HEK293 (cell line): Measurements from ENCODE around the gene ARMC3.

ENCODE experiments used
- CTCF ChIA-PET: fragments of 350-600 bp; formaldehyde crosslinking; extraction: SDS; loops from one replicate; lab custom pipeline; 2021; ENCODE audit warnings: antibody characterized with exemption; lab: Yijun Ruan, JAX
- POLR2A ChIA-PET: fragments of 300-600 bp; formaldehyde crosslinking; extraction: SDS; loops from one replicate; lab custom pipeline; 2020; ENCODE audit warnings: antibody characterized with exemption, inconsistent platforms; lab: Yijun Ruan, JAX
- H3K27ac ChIP-seq: fragments of 200-500 bp; sonication (Bioruptor generic); 2 replicates; pipeline ENCODE4 v1.5.1; 2014; ENCODE audit warnings: low read depth, low read length, control low read depth, inconsistent platforms; ENCODE audit errors: extremely low read depth
- H3K36me3 ChIP-seq, 2 experiments: fragments of 200-500 bp in 1 of 2; sonication (Bioruptor generic) in 1 of 2; 1 replicate in 1 of 2; 2 replicates in 1 of 2; pipeline ENCODE4 v1.5.1; 2014 to 2017; ENCODE audit warnings: inconsistent platforms in 2 of 2, low read length in 2 of 2; ENCODE audit not compliant: control insufficient read depth in 2 of 2, insufficient read depth in 1 of 2
- H3K4me1 ChIP-seq: fragments of 200-500 bp; sonication (Bioruptor generic); 2 replicates; pipeline ENCODE4 v1.5.1; 2014; ENCODE audit warnings: mild to moderate bottlenecking, low read length, inconsistent platforms; ENCODE audit not compliant: control insufficient read depth, insufficient read depth
- H3K4me3 ChIP-seq: 2 replicates; pipeline ENCODE4 v1.5.1; 2011; ENCODE audit warnings: low read depth, mild to moderate bottlenecking, control low read depth, low read length, moderate library complexity
- H3K9me3 ChIP-seq: fragments of 200-500 bp; sonication (Bioruptor generic); 2 replicates; pipeline ENCODE4 v1.5.1; 2014; ENCODE audit warnings: low read depth, low read length, inconsistent platforms; ENCODE audit not compliant: control insufficient read depth, insufficient read depth
- EGR2 ChIP-seq: fragments of 450-650 bp; formaldehyde crosslinking; IDR thresholded peaks from 2 replicates; pipeline ENCODE4 v1.5.1; 2016; ENCODE audit warnings: low read depth, missing biosample characterization, missing genetic modification characterization
- MEIS1 ChIP-seq: sonication (generic); formaldehyde crosslinking; IDR thresholded peaks from 2 replicates; pipeline ENCODE4 v1.8.1; 2022; ENCODE audit warnings: missing genetic modification reagents, mild to moderate bottlenecking, borderline replicate concordance
- TSHZ1 ChIP-seq: fragments of 450-650 bp; formaldehyde crosslinking; IDR thresholded peaks from 2 replicates; pipeline ENCODE4 v1.5.1; 2016; ENCODE audit warnings: missing biosample characterization, missing genetic modification characterization, borderline replicate concordance
- ZBTB1 ChIP-seq: fragments of 450-650 bp; formaldehyde crosslinking; IDR thresholded peaks from 2 replicates; pipeline ENCODE4 v1.5.1; 2016; ENCODE audit warnings: missing biosample characterization, missing genetic modification characterization
- ZBTB10 ChIP-seq: fragments of 450-650 bp; formaldehyde crosslinking; IDR thresholded peaks from 2 replicates; pipeline ENCODE4 v1.5.1; 2016; ENCODE audit warnings: missing biosample characterization, missing genetic modification characterization
- ZBTB17 ChIP-seq: fragments of 450-650 bp; formaldehyde crosslinking; IDR thresholded peaks from 2 replicates; pipeline ENCODE4 v1.5.1; 2016; ENCODE audit warnings: missing biosample characterization, missing genetic modification characterization
- ZBTB44 ChIP-seq: fragments of 450-650 bp; IDR thresholded peaks from 2 replicates; pipeline ENCODE4 v1.5.1; 2018; ENCODE audit warnings: missing biosample characterization, mild to moderate bottlenecking, missing genetic modification characterization
- ZNF10 ChIP-seq: fragments of 450-650 bp; formaldehyde crosslinking; IDR thresholded peaks from 2 replicates; pipeline ENCODE4 v1.5.1; 2017; ENCODE audit warnings: missing biosample characterization, missing genetic modification characterization
- ZNF169 ChIP-seq: fragments of 450-650 bp; formaldehyde crosslinking; IDR thresholded peaks from 2 replicates; pipeline ENCODE4 v1.5.1; 2016; ENCODE audit warnings: missing biosample characterization, missing genetic modification characterization
- ZNF174 ChIP-seq: fragments of 450-650 bp; formaldehyde crosslinking; IDR thresholded peaks from 2 replicates; pipeline ENCODE4 v1.5.0; 2017; ENCODE audit warnings: missing biosample characterization, mild to moderate bottlenecking, missing genetic modification characterization
- ZNF24 ChIP-seq: fragments of 450-650 bp; formaldehyde crosslinking; IDR thresholded peaks from 2 replicates; pipeline ENCODE4 v1.5.1; 2016; ENCODE audit warnings: missing biosample characterization, missing genetic modification characterization
- ZNF280C ChIP-seq: fragments of 450-650 bp; formaldehyde crosslinking; IDR thresholded peaks from 2 replicates; pipeline ENCODE4 v1.5.1; 2016; ENCODE audit warnings: missing biosample characterization, missing genetic modification characterization
- ZNF366 ChIP-seq: fragments of 450-650 bp; formaldehyde crosslinking; conservative IDR thresholded peaks from 2 replicates; pipeline ENCODE4 v1.5.1; 2016; ENCODE audit warnings: missing biosample characterization, missing genetic modification characterization
- ZNF398 ChIP-seq: fragments of 450-650 bp; formaldehyde crosslinking; IDR thresholded peaks from 2 replicates; pipeline ENCODE4 v1.5.1; 2017; ENCODE audit warnings: missing biosample characterization, missing genetic modification characterization
- ZNF433 ChIP-seq: fragments of 450-650 bp; formaldehyde crosslinking; IDR thresholded peaks from 2 replicates; pipeline ENCODE4 v1.5.1; 2016; ENCODE audit warnings: missing biosample characterization, missing genetic modification characterization, low read depth
- ZNF623 ChIP-seq: fragments of 450-650 bp; formaldehyde crosslinking; IDR thresholded peaks from 2 replicates; pipeline ENCODE4 v1.5.1; 2016; ENCODE audit warnings: missing biosample characterization, missing genetic modification characterization
- ZNF837 ChIP-seq: fragments of 450-650 bp; formaldehyde crosslinking; IDR thresholded peaks from 2 replicates; pipeline ENCODE4 v1.5.1; 2016; ENCODE audit warnings: missing biosample characterization, missing genetic modification characterization
- TF ChIP-seq, protein P1 (sequence below): fragments of 450-650 bp; formaldehyde crosslinking; IDR thresholded peaks from 2 replicates; pipeline ENCODE4 v1.5.1; 2016; ENCODE audit warnings: missing biosample characterization, missing genetic modification characterization
- TF ChIP-seq, protein P2 (sequence below): fragments of 450-650 bp; formaldehyde crosslinking; IDR thresholded peaks from 2 replicates; pipeline ENCODE4 v1.5.1; 2016; ENCODE audit warnings: missing biosample characterization, missing genetic modification characterization

The ARMC3 gene

GRCh38 chr10:23079700-23080099 lies 151.8 kb downstream of the ARMC3 start:
- POLR2A ChIA-PET, result no interaction called here
- H3K36me3 ChIP-seq, result no peaks in the 10 kb centered on the region
- TF ChIP-seq ZBTB44 (tag by site-specific recombination) (no peak), ZBTB17 (tag by site-specific recombination) (peak; percentile 52)
- TF ChIP-seq, all 188 proteins: peak for 1
- CTCF ChIA-PET, result interaction anchor here (1.6 kb wide), 1 partner anchor 11 kb away, joined by 3 read pairs; no protein-coding TSS in a partner anchor
- Histone ChIP-seq H3K9me3 (no peaks in the 10 kb centered on the region), H3K4me3 (no peak overlapping the region), H3K27ac (no peak overlapping the region), H3K4me1 (peaks cover 3% of the 10 kb centered on the region; the same call in 1 of the 2 replicates)

- no peaks in the 10 kb centered on the region for H3K9me3 ChIP-seq
- H3K4me1 ChIP-seq, result peaks cover 3% of the 10 kb centered on the region; the same call in 1 of the 2 replicates
- CTCF ChIA-PET, result interaction anchor here (0.6 to 1.6 kb wide), 3 partner anchors 10 to 174 kb away, joined by 3 to 6 read pairs (median 3); no protein-coding TSS in a partner anchor
- POLR2A ChIA-PET, result no interaction called here
- H3K4me3 ChIP-seq, result no peak overlapping the region
- no peak overlapping the region for H3K27ac ChIP-seq
- H3K36me3 ChIP-seq, result no peaks in the 10 kb centered on the region
- TF ChIP-seq ZNF837, result no peak
- TF ChIP-seq ZNF398 (tag by site-specific recombination), result no peak
- no peak for TF ChIP-seq ZNF623 (tag by site-specific recombination)
- no peak for TF ChIP-seq ZNF174 (tag by site-specific recombination)
- TF ChIP-seq MEIS1 (CRISPR knock-in tag), result no peak
- 0 out of 2 replicates have a peak, but pooled peaks have one; percentile 31 for TF ChIP-seq TSHZ1 (tag by site-specific recombination)
- no peak for TF ChIP-seq ZNF280C
- 0 out of 2 replicates have a peak, but pooled peaks have one; percentile 39 for TF ChIP-seq ZNF10
- TF ChIP-seq ZNF24 (tag by site-specific recombination), result 0 out of 2 replicates have a peak, but pooled peaks have one; percentile 45
- TF ChIP-seq, protein P1, sequence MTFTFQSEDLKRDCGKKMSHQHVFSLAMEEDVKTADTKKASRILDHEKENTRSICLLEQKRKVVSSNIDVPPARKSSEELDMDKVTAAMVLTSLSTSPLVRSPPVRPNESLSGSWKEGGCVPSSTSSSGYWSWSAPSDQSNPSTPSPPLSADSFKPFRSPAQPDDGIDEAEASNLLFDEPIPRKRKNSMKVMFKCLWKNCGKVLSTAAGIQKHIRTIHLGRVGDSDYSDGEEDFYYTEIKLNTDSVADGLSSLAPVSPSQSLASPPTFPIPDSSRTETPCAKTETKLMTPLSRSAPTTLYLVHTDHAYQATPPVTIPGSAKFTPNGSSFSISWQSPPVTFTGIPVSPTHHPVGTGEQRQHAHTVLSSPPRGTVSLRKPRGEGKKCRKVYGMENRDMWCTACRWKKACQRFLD (tag by site-specific recombination), result no peak
- no peak for TF ChIP-seq ZBTB10 (tag by site-specific recombination)
- TF ChIP-seq ZNF169 (tag by site-specific recombination), result no peak
- TF ChIP-seq, protein P2, sequence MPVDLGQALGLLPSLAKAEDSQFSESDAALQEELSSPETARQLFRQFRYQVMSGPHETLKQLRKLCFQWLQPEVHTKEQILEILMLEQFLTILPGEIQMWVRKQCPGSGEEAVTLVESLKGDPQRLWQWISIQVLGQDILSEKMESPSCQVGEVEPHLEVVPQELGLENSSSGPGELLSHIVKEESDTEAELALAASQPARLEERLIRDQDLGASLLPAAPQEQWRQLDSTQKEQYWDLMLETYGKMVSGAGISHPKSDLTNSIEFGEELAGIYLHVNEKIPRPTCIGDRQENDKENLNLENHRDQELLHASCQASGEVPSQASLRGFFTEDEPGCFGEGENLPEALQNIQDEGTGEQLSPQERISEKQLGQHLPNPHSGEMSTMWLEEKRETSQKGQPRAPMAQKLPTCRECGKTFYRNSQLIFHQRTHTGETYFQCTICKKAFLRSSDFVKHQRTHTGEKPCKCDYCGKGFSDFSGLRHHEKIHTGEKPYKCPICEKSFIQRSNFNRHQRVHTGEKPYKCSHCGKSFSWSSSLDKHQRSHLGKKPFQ (tag by site-specific recombination), result peak; percentile 41; the same call in 1 of the 2 replicates
- no peak for TF ChIP-seq EGR2 (tag by site-specific recombination)
- no peak for TF ChIP-seq ZNF433 (tag by site-specific recombination)
- no peak for TF ChIP-seq ZBTB1 (tag by site-specific recombination)
- TF ChIP-seq ZNF366 (tag by site-specific recombination), result no peak
These were observed 152.4 kb downstream of the ARMC3 start for GRCh38 chr10:23080262-23080661.
